Right kidney (tissue), 1 donor: ENCODE data around the gene DRG2.

Experiments used
- DNase-seq: peaks from one replicate; pipeline ENCODE4 v3.0.0-alpha.2; 2016

The DRG2 gene

DNA sequence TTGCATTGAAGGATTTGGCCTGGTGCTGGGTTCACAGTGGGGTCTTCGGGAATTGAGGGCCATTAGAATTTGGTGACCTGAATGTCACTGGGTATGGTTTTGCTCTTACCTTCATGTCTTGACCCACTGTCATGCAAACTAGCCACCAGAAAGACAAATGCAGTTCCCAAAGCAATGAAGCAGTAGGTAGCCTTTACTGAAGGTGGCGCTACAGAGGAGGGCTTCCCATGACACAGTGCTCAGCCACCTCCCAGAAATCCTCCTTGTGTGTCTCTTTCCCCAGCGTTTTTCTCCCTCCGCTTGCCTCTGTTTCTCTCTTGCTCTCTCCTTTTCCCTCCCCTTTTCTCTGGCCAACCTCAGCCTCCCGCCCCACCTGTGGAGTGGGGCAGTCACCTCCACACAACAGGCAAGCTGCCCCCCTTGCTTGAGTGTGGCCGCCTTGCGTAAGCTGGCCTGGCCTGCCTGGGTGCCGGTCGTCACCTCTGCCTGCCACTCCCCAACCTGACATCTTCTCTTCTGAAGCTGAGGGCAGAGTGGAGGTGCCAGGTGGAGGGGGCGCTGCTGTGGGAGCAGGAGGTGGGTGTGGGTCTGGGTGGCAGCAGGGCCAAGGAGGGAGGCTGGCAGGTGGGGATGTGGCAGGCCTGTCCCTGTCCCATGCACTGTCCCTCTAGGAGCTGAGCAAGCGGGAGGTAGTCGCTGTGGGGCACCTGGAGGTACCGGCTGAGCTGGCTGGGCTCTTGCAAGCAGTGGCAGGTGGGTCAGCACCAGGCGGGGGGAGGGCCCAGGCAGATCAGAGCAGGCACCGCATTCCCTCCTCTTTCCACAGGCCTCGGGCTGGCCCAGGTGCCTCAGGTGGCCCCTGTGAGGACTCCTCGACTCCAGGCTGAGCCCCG, 55.5 kb downstream of the DRG2 start:
- DNase-seq, result no peak

DNA sequence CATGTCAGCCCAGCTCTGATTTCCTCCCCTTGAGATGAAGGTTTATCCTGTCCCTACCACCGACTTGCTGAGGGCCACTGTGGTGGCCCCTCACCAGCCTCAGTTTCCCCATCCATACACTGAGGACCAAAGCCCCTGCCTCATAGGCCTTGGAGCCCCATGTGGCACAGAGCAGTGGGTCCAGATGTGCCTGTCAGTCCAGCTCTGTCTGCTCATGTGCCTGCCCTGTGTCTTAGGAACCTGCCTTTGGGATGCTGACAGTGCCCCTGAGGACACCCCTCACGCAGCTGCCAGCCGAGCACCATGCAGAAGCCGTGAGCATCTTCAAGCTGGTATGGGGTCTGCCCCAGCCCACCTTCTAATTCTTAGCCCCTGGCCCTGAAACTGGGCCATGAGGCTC, 56.5 kb downstream of the DRG2 start:
- no peak for DNase-seq

DNA sequence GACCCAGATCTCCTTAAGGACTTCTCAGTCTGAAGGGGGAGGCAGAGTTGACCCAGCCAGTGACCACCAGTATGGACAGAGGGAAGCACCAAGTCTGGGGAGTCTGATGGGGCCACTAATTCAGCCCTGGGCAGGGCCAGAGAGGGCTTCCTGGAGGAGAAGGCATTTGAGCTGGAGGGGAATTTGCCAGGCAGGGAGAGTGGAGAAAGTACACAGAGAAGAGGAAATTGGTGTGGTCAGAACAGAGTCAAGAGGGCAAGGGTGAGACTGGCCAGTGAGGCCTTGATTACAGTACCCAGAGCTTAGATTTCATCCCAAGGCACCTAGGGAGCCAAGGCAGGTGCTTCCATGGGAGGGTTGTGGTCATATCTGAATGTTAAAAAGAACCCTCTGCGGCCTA, 57.1 kb downstream of the DRG2 start:
- DNase-seq, result no peak

DNA sequence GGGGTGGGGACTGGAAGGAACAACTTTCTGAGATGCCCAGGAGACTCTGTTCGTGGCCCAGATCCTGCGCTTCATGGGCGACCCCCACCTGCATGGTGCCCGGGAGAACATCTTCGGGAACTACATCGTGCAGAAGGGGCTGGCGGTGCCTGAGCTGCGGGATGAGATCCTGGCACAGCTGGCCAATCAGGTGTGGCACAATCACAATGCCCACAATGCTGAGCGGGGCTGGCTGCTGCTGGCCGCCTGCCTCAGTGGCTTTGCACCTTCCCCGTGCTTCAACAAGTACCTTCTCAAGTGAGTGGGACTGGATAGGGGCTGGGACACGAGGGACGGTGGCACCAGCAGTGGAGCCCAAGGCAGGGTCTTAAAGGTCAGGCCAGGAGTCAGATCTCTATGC, 58.1 kb downstream of the DRG2 start:
- no peak for DNase-seq

DNA sequence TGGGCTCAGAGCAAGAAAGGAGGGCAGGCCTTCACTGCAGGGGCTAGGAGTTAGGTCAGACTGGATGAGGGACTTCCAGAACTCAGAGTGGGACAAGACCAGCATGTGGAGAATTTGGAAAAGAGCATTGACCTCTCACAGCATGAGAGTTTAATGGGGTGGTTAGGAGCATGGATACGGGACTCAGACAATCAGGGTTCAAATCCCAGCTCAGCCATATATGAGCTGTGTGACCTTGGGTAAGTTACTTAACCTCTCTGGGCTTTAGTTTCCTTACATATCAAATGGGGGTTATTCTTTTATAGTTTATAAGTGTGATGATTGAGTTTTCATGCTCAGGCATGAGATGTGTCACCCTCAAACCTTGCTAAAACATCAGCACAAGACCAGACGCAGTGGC, 58.5 kb downstream of the DRG2 start:
- no peak for DNase-seq

DNA sequence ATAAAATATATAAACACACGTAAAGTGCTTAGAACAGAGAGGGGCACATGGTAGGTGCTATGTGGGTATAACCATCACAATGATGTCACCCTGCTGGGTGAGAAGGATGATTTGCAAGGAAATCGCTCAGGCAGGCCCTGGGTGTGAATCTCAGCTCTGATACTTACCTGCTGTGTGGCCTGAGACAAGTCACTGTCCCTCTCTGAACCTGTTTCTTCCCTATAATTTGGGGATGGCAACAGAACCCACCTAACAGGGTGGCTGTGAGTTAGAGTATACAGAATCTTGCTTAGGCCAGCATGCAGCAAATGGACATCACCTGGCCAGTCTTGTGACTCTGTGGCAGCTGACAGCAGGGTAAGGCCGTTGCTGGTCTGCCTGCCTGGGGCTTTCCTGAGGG, 59.2 kb downstream of the DRG2 start:
- no peak for DNase-seq

DNA sequence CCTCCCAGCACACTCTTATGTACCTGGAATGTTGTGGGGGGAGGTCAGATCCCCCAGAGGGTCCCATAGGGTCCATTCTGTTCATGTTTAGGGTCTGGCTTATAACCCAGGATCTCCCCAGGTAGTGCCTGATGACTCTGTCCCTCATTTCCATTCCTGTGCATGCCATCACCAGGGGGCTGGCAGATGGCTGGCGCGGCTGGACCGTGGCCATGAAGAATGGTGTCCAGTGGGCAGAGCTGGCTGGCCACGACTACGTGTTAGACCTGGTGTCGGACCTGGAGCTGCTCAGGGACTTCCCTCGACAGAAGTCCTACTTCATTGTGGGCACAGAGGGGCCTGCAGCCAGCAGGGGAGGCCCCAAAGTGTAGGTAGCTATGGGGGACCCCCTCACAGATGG, 60.8 kb downstream of the DRG2 start:
- no peak for DNase-seq

DNA sequence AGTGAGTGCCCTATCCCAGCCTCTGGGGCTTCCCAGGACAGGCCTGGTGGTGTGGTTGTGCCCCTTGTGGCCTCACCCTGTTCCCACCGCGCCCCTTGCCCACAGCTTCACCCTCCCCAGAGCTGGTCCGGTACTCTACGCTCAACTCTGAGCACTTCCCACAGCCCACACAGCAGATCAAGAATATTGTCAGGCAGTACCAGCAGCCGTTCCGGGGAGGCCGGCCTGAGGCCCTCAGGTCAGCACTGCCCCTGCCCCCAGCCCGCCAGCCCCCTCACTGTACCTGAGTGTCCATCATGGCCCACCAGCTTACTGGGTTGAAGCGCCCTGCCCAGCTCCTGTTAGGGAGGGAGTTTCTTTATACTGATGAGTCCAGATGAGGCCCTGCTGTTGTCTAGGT, 63.5 kb downstream of the DRG2 start:
- DNase-seq, result no peak

DNA sequence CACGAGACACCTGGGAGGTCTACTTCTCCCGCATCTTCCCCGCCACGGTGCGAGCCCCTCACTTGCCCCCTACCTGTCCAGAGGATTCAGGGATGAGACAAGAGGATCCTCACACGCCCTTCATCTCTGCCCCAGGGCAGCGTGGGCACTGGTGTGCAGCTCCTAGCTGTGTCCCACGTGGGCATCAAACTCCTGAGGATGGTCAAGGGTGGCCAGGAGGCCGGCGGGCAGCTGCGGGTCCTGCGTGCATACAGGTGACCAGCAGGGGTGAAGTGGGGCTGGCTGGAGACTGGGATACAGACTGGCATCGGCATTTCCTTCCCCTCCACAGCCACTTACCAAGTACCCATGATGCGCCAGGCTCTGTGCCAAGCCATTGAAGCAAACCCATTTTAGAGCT, 67.4 kb downstream of the DRG2 start:
- no peak for DNase-seq

DNA sequence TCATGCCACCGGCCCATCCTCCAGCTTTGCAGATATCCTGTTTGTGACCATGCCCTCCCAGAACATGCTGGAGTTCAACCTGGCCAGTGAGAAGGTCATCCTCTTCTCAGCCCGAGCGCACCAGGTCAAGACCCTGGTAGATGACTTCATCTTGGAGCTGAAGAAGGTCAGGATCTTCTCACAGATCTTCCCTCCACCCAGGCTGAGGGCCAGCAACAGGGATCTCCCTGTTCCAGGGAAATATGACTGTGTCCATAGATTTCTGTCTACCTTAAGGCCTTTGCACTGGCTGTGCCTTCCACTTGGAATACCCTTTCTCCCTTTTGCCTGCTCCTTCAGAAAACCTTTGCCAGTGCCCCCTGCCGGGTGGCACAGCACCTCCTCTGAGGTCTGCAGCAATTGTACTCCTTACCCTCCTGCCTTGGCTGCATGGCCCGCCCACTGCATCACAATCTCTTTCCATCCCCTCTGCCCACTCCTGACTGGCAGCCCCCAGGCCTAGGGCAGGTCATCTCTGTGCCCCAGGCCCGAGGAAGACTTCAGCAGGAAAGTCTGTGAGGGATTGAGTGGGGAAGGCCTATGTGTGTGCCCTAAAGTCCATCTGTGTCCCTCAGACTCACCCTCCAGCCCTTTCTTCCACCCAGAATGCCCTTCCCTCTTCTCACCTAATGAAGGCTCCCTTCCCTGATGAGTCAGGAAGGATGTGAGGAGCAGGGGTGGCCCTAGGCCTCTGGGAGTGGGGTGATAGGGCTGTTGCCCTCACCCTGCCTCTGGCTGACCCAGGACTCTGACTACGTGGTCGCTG, 68.6 kb downstream of the DRG2 start:
- no peak for DNase-seq

DNA sequence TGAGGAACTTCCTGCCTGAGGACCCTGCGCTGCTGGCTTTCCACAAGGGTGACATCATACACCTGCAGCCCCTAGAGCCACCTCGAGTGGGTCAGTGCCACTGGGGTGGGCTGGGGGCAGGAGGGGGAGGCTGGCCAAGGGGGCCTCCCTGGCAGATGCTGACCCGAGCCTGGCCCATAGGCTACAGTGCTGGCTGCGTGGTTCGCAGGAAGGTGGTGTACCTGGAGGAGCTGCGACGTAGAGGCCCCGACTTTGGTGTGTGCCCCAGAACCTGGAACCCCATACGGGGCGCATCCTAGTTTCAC, 69.2 kb downstream of the DRG2 start:
- no peak for DNase-seq
